GM18526 (cell line): ENCODE results near the gene AP1B1.

Experiments
- POLR2A ChIP-seq: IDR thresholded peaks from 3 replicates; pipeline ENCODE4 v1.6.1; 2011; ENCODE audit not compliant: insufficient read length; ENCODE audit errors: extremely low read depth

AP1B1 gene

DNA sequence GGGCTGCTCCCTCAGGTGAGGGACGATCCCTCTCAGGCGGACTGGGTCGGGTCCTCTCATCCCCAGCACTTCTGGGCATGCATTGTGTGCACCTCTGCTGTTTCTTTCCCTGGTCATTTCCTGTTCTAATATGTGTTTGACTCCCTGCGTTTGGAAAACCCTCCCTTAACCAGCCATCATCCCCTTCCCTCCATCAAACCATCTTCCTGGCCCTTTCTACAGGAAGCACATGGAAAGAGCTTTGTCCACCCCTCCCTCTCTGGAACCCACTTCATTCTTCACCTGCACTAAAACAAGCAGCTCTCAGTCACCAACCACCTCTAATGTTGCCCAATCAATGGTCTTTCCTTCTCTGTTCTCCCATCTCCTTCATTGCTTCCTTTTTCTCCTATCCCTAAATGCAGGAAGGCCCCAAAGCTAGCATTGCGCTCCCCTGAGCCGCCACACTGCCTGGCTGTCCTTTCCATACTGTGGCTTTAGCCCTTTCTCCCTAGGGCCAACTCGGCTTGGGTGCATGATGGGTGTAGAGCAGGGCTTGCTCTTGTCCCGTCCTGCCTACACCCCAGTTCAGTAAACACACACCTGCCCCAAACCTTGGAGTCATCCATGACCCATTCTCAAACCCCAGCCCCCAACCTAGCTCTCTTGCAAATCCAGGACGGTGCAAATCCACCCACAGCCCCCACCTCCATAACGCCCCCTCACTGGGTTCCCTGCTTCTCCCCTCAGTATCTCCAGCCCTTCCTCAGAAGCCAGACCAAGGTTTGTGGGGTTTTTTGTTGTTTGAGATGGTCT is 87.4 kb downstream of the AP1B1 start:
- TF ChIP-seq POLR2A, result no peak

- TF ChIP-seq POLR2A, result no peak
Measured at GRCh38 chr22:29300467-29300806, 87.9 kb downstream of the AP1B1 start.

GRCh38 chr22:29299136-29299900 is 89.1 kb downstream of the AP1B1 start:
- TF ChIP-seq POLR2A, result no peak

- no peak for TF ChIP-seq POLR2A
Measured at GRCh38 chr22:29298641-29299040, 89.7 kb downstream of the AP1B1 start.

DNA sequence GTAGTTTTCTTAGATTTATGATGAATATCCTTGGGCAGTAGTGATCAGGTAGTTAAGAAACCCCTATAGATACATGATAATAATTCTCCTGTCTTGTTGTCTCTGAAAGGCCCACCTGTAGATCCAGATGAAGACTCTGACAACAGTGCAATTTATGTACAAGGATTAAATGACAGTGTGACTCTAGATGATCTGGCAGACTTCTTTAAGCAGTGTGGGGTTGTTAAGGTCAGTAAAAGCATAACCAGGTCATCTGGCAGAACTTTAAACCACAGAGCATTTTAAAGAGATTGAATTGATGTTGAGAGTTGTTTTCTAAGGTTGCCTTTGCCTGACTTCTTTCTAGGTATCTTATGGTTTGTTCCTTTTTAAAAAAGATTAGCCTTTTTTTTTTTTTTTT is 96.0 kb downstream of the AP1B1 start:
- TF ChIP-seq POLR2A, result no peak

DNA sequence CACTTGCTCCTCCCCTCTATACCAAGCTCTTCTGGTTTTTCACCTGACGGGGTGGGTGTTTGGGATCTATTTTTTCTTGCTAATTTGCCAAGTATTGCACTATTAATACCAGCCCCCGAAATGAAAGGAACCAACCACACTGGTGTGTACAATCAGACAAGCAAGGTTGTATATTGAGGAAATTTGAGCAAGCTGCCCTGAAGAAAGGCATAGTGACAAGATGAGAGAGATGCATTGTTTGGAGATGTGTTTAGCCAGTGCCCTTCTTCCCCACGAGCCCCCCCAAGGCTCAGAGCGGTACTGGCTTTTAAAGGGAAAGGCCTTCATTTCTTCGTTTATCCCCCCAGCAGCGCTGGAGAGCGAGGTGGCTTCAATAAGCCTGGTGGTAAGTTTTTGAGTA is 97.2 kb downstream of the AP1B1 start:
- no peak for TF ChIP-seq POLR2A

DNA sequence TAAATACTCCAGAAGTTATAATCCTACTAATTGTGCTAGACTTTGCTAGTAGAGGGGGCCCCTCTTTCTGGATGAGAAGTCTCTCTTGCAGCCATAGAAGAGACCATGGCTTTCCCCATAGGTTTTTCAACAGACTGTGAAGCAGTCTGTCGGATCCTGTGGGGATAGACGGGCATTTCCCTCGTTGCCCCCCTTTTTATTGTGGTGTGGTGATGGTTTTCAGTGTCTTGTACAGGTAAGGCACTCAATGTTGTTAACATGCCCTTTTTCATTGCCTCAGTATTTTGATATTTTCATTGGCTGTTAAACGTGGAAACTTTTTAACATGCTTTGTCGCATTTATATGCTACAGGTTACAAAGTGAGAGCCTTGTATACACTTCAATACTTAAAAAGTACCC is 98.3 kb downstream of the AP1B1 start:
- no peak for TF ChIP-seq POLR2A

GRCh38 chr22:29288837-29289236 is 99.5 kb downstream of the AP1B1 start:
- TF ChIP-seq POLR2A, result no peak

DNA sequence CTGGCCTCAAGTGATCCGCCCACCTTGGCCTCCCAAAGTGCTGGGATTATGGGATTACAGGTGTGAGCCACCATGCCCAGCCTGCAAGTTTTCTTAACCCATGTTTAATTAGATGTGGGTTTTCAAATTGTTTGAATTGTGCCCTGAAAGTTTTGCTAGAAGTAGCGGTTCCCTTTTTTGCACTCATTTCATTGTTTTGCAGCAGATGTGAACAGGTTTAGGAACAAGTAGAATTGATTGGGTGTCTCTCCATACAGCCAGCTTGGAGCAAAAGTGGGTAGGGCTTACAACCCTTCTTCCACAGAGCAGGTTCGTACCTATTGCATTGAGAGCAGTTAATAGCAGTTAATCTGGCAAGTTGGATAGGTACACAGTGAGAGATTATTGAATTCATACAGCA is 104.2 kb downstream of the AP1B1 start:
- no peak for TF ChIP-seq POLR2A

DNA sequence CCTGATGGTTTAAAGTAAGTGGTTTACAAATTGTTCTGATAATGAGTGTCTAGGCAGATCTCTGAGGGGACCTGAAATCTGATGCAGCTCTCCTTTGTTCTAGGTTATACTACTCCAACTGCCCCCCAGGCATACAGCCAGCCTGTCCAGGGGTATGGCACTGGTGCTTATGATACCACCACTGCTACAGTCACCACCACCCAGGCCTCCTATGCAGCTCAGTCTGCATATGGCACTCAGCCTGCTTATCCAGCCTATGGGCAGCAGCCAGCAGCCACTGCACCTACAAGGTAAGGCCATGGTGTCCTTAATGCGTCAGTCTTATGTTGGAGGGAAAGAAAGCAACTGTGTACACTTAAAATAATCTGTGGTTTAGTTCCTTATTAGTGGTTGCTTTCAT is 110.4 kb downstream of the AP1B1 start:
- TF ChIP-seq POLR2A, result no peak
